HEK293 (cell line): ENCODE data around the gene ELOVL3.
A peak's percentile ranks its signal among the peaks of the same experiment; 100 is the strongest.
"Not testable (repeated sequence)": the region's sequence is repeated elsewhere in the genome, so short reads cannot be mapped to it uniquely, and the experiment has no call there.

Experiments used
- CTCF ChIA-PET: fragments of 350-600 bp; formaldehyde crosslinking; extraction: SDS; loops from one replicate; lab custom pipeline; 2021; ENCODE audit warnings: antibody characterized with exemption; lab: Yijun Ruan, JAX
- POLR2A ChIA-PET: fragments of 300-600 bp; formaldehyde crosslinking; extraction: SDS; loops from one replicate; lab custom pipeline; 2020; ENCODE audit warnings: antibody characterized with exemption, inconsistent platforms; lab: Yijun Ruan, JAX
- H3K27ac ChIP-seq: fragments of 200-500 bp; sonication (Bioruptor generic); 2 replicates; pipeline ENCODE4 v1.5.1; 2014; ENCODE audit warnings: low read depth, low read length, control low read depth, inconsistent platforms; ENCODE audit errors: extremely low read depth
- H3K36me3 ChIP-seq, 2 experiments: fragments of 200-500 bp in 1 of 2; sonication (Bioruptor generic) in 1 of 2; 1 replicate in 1 of 2; 2 replicates in 1 of 2; pipeline ENCODE4 v1.5.1; 2014 to 2017; ENCODE audit warnings: inconsistent platforms in 2 of 2, low read length in 2 of 2; ENCODE audit not compliant: control insufficient read depth in 2 of 2, insufficient read depth in 1 of 2
- H3K4me1 ChIP-seq: fragments of 200-500 bp; sonication (Bioruptor generic); 2 replicates; pipeline ENCODE4 v1.5.1; 2014; ENCODE audit warnings: mild to moderate bottlenecking, low read length, inconsistent platforms; ENCODE audit not compliant: control insufficient read depth, insufficient read depth
- H3K4me3 ChIP-seq: 2 replicates; pipeline ENCODE4 v1.5.1; 2011; ENCODE audit warnings: low read depth, mild to moderate bottlenecking, control low read depth, low read length, moderate library complexity
- H3K9me3 ChIP-seq: fragments of 200-500 bp; sonication (Bioruptor generic); 2 replicates; pipeline ENCODE4 v1.5.1; 2014; ENCODE audit warnings: low read depth, low read length, inconsistent platforms; ENCODE audit not compliant: control insufficient read depth, insufficient read depth
- EGR2 ChIP-seq: fragments of 450-650 bp; formaldehyde crosslinking; IDR thresholded peaks from 2 replicates; pipeline ENCODE4 v1.5.1; 2016; ENCODE audit warnings: low read depth, missing biosample characterization, missing genetic modification characterization
- ZNF146 ChIP-seq: fragments of 450-650 bp; formaldehyde crosslinking; IDR thresholded peaks from 2 replicates; pipeline ENCODE4 v1.5.1; 2016; ENCODE audit warnings: missing biosample characterization, missing genetic modification characterization
- ZNF221 ChIP-seq: fragments of 450-650 bp; formaldehyde crosslinking; IDR thresholded peaks from 2 replicates; pipeline ENCODE4 v1.5.1; 2017; ENCODE audit warnings: missing biosample characterization, missing genetic modification characterization, borderline replicate concordance
- ZNF529 ChIP-seq: fragments of 450-650 bp; formaldehyde crosslinking; IDR thresholded peaks from 2 replicates; pipeline ENCODE4 v1.5.1; 2017; ENCODE audit warnings: missing genetic modification characterization, missing biosample characterization; ENCODE audit not compliant: insufficient replicate concordance
- ZNF530 ChIP-seq: fragments of 450-650 bp; formaldehyde crosslinking; IDR thresholded peaks from 2 replicates; pipeline ENCODE4 v1.5.1; 2016; ENCODE audit warnings: low read depth, missing biosample characterization, missing genetic modification characterization
- ZNF785 ChIP-seq: fragments of 450-650 bp; formaldehyde crosslinking; IDR thresholded peaks from 2 replicates; pipeline ENCODE4 v1.5.1; 2016; ENCODE audit warnings: missing biosample characterization, missing genetic modification characterization
- TF ChIP-seq, protein P1 (sequence below): fragments of 450-650 bp; formaldehyde crosslinking; IDR thresholded peaks from 2 replicates; pipeline ENCODE4; 2016; ENCODE audit warnings: missing biosample characterization, missing genetic modification characterization
- TF ChIP-seq, protein P2 (sequence below): fragments of 450-650 bp; formaldehyde crosslinking; IDR thresholded peaks from 2 replicates; pipeline ENCODE4 v1.5.1; 2017; ENCODE audit warnings: missing biosample characterization, missing genetic modification characterization
- TF ChIP-seq, protein P3 (sequence below): fragments of 450-650 bp; formaldehyde crosslinking; IDR thresholded peaks from 2 replicates; pipeline ENCODE4 v1.5.1; 2017; ENCODE audit warnings: missing biosample characterization, missing genetic modification characterization
- TF ChIP-seq, protein P4 (sequence below): fragments of 450-650 bp; formaldehyde crosslinking; IDR thresholded peaks from 2 replicates; pipeline ENCODE4 v1.5.1; 2016; ENCODE audit warnings: missing biosample characterization, missing genetic modification characterization
- TF ChIP-seq, protein P5 (sequence below): fragments of 450-650 bp; formaldehyde crosslinking; IDR thresholded peaks from 2 replicates; pipeline ENCODE4 v1.5.1; 2016; ENCODE audit warnings: missing biosample characterization, missing genetic modification characterization

The ELOVL3 gene

DNA sequence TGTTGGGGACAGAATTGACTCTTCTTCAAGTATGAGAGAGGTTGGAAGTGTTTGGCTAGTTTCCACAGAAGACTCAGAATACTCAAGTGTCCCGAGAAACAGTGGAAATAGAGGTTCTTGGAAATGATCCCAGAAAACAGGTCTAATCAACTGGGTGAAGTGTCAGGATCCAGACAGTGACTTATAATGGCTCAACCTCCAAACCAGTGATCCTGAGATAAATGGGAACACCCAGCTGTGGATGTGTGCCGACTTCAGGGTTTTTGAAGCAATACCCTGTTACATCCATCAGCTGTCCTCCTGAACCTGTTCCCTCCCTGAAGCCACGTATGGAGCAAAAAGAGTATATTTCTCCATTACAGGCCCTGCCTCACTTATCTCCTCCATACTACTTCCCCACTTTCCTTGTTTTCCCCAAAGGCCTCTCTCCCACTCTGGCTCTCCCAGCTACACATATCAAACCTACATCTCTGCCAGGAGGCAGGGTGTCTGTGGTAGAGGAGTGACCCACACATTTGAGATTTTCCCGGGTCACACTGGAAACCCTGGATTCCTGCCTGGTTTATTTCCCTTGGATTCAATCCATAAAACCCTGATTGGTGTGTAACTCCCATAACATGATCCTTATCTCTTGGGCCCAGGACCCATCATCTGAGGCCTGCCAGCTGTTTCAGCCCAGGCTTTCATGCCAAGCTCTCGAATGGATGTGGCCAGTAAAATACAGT lies 17.6 kb upstream of the ELOVL3 start (continued):
- TF ChIP-seq, protein P1, sequence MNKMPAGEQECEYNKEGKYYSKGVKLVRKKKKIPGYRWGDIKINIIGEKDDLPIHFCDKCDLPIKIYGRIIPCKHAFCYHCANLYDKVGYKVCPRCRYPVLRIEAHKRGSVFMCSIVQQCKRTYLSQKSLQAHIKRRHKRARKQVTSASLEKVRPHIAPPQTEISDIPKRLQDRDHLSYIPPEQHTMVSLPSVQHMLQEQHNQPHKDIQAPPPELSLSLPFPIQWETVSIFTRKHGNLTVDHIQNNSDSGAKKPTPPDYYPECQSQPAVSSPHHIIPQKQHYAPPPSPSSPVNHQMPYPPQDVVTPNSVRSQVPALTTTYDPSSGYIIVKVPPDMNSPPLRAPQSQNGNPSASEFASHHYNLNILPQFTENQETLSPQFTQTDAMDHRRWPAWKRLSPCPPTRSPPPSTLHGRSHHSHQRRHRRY (tag by site-specific recombination): no peak
- TF ChIP-seq, protein P2, sequence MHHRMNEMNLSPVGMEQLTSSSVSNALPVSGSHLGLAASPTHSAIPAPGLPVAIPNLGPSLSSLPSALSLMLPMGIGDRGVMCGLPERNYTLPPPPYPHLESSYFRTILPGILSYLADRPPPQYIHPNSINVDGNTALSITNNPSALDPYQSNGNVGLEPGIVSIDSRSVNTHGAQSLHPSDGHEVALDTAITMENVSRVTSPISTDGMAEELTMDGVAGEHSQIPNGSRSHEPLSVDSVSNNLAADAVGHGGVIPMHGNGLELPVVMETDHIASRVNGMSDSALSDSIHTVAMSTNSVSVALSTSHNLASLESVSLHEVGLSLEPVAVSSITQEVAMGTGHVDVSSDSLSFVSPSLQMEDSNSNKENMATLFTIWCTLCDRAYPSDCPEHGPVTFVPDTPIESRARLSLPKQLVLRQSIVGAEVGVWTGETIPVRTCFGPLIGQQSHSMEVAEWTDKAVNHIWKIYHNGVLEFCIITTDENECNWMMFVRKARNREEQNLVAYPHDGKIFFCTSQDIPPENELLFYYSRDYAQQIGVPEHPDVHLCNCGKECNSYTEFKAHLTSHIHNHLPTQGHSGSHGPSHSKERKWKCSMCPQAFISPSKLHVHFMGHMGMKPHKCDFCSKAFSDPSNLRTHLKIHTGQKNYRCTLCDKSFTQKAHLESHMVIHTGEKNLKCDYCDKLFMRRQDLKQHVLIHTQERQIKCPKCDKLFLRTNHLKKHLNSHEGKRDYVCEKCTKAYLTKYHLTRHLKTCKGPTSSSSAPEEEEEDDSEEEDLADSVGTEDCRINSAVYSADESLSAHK (tag by site-specific recombination): no peak
- TF ChIP-seq, protein P3, sequence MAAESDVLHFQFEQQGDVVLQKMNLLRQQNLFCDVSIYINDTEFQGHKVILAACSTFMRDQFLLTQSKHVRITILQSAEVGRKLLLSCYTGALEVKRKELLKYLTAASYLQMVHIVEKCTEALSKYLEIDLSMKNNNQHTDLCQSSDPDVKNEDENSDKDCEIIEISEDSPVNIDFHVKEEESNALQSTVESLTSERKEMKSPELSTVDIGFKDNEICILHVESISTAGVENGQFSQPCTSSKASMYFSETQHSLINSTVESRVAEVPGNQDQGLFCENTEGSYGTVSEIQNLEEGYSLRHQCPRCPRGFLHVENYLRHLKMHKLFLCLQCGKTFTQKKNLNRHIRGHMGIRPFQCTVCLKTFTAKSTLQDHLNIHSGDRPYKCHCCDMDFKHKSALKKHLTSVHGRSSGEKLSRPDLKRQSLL (tag by site-specific recombination): no peak
- TF ChIP-seq, protein P4, sequence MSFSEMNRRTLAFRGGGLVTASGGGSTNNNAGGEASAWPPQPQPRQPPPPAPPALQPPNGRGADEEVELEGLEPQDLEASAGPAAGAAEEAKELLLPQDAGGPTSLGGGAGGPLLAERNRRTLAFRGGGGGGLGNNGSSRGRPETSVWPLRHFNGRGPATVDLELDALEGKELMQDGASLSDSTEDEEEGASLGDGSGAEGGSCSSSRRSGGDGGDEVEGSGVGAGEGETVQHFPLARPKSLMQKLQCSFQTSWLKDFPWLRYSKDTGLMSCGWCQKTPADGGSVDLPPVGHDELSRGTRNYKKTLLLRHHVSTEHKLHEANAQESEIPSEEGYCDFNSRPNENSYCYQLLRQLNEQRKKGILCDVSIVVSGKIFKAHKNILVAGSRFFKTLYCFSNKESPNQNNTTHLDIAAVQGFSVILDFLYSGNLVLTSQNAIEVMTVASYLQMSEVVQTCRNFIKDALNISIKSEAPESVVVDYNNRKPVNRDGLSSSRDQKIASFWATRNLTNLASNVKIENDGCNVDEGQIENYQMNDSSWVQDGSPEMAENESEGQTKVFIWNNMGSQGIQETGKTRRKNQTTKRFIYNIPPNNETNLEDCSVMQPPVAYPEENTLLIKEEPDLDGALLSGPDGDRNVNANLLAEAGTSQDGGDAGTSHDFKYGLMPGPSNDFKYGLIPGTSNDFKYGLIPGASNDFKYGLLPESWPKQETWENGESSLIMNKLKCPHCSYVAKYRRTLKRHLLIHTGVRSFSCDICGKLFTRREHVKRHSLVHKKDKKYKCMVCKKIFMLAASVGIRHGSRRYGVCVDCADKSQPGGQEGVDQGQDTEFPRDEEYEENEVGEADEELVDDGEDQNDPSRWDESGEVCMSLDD: no peak
- TF ChIP-seq ZNF530 (tag by site-specific recombination): no peak
- TF ChIP-seq EGR2: no peak
- TF ChIP-seq ZNF529 (tag by site-specific recombination): no peak
- TF ChIP-seq, protein P5, sequence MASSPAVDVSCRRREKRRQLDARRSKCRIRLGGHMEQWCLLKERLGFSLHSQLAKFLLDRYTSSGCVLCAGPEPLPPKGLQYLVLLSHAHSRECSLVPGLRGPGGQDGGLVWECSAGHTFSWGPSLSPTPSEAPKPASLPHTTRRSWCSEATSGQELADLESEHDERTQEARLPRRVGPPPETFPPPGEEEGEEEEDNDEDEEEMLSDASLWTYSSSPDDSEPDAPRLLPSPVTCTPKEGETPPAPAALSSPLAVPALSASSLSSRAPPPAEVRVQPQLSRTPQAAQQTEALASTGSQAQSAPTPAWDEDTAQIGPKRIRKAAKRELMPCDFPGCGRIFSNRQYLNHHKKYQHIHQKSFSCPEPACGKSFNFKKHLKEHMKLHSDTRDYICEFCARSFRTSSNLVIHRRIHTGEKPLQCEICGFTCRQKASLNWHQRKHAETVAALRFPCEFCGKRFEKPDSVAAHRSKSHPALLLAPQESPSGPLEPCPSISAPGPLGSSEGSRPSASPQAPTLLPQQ: peak; percentile 29; the same call in 1 of the 2 replicates

DNA sequence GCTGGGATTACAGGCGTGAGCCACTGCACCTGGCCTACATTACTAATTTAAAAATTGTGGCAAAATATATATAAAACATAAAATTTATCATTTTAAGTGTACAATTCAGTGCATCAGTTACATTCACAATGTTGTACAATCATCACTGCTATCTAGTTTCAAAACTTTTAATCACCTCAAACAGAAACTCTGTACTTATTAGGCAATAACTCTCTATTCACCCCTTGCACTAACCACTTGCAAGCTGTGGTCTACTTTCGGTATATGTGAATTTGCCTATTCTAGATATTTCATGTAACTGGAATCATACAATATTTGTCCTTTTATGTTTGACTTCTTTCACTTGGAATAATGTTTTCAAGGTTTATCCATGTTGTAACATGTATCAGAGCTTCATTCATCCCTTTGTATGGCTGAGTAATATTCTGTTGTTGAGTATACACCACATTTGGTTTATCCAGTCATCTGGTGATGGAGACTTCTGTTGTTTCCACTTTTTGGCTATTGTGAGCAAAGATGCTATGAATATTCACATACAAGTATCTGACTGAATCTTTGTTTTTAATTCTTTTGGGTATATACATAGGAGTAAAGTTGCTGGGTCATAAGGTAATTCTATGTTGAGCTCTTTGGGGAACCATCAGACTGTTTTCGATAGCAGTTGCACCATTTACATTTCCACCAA lies 14.3 kb upstream of the ELOVL3 start:
- CTCF ChIA-PET: interaction anchor here (0.6 to 1.1 kb wide), 3 partner anchors 12 to 42 kb away, joined by 3 to 5 read pairs (median 4); no protein-coding TSS in a partner anchor
- no peaks in the 10 kb centered on the region for H3K36me3 ChIP-seq
- no peaks in the 10 kb centered on the region for H3K9me3 ChIP-seq
- POLR2A ChIA-PET: no interaction called here
- H3K27ac ChIP-seq: no peak overlapping the region
- H3K4me3 ChIP-seq: no peak overlapping the region
- 0 out of 2 replicates have a peak, but pooled peaks have one; percentile 30 for TF ChIP-seq ZNF146 (tag by site-specific recombination)
- no peak for TF ChIP-seq ZNF785
- no peak for TF ChIP-seq ZNF221 (tag by site-specific recombination)
- H3K4me1 ChIP-seq: 0 out of 2 replicates have a peak, but pooled peaks cover 2% of the 10 kb centered on the region

DNA sequence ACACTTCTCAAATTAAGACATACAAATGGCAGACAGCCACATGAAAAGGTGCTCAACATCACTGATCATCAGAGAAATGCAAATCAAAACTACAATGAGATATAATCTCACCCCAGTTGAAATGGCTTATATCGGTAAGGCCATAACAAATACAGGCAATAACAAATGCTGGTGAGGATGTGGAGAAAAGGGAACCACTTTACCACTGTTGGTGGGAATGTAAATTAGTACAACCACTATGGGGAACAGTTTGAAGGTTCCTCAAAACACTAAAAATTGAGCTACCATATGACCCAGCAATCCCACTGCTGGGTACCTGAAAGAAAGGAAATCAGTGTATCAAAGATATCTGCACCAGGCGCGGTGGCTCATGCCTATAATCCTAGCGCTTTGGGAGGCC lies 12.5 kb upstream of the ELOVL3 start:
- H3K4me3 ChIP-seq, H3K27ac ChIP-seq, H3K9me3 ChIP-seq, POLR2A ChIA-PET, H3K36me3 ChIP-seq, CTCF ChIA-PET, H3K4me1 ChIP-seq: not testable (repeated sequence)
